Measurements from ENCODE around the gene TAT. TPM values are rescaled to one million over a fixed set of nuclear protein-coding genes. Genes with fewer than 3 reads are reported as not detected.
A peak's percentile ranks its signal among the peaks of the same experiment; 100 is the strongest.

Gene TAT
- total RNA-seq, 4 donors from 2014 or later = 2.4 to 5.8 (median 3.1) TPM; not detected in 1

GRCh38 chr16:71552698-71553503 is 24.0 kb downstream of the TAT start:
- no peak for DNase-seq
- TF ChIP-seq POLR2A (IDR thresholded peaks at IDR 0.05) = no peak
- peak in 2 of 6 experiments; percentile 18 to 29 for TF ChIP-seq CTCF (IDR thresholded peaks at IDR 0.05)

GRCh38 chr16:71547168-71547567 is 29.7 kb downstream of the TAT start:
- no peaks in the 10 kb centered on the region for H3K27me3 ChIP-seq
- no peak overlapping the region for H3K27ac ChIP-seq
- H3K4me1 ChIP-seq = no peaks in the 10 kb centered on the region
- DNase-seq = no peak
- H3K9me3 ChIP-seq = no peaks in the 10 kb centered on the region
- no peaks in the 10 kb centered on the region for H3K36me3 ChIP-seq
- no peak overlapping the region for H3K4me3 ChIP-seq
- TF ChIP-seq POLR2A (IDR thresholded peaks at IDR 0.05) (no peak), CTCF (IDR thresholded peaks at IDR 0.05) (no peak)

More at GRCh38 chr16:71552698-71553503, 24.0 kb downstream of the TAT start:
- H3K36me3 ChIP-seq = no peaks in the 10 kb centered on the region
- H3K27ac ChIP-seq = no peak overlapping the region
- H3K9me3 ChIP-seq = no peaks in the 10 kb centered on the region
- no peaks in the 10 kb centered on the region for H3K27me3 ChIP-seq
- no peaks in the 10 kb centered on the region for H3K4me1 ChIP-seq
- no peak overlapping the region for H3K4me3 ChIP-seq

GRCh38 chr16:71542377-71542776 is 34.5 kb downstream of the TAT start:
- no peak overlapping the region for H3K27ac ChIP-seq
- no peaks in the 10 kb centered on the region for H3K36me3 ChIP-seq
- H3K27me3 ChIP-seq = no peaks in the 10 kb centered on the region
- H3K9me3 ChIP-seq = no peaks in the 10 kb centered on the region
- peak; percentile 55 to 82 (median 61) for DNase-seq
- no peak overlapping the region for H3K4me3 ChIP-seq
- TF ChIP-seq POLR2A (IDR thresholded peaks at IDR 0.05) (no peak), CTCF (IDR thresholded peaks at IDR 0.05) (peak in 4 of 6 experiments; percentile 28 to 44 (median 41))
- H3K4me1 ChIP-seq = no peaks in the 10 kb centered on the region

- Histone ChIP-seq H3K27ac (no peak overlapping the region), H3K4me1 (no peaks in the 10 kb centered on the region), H3K9me3 (no peaks in the 10 kb centered on the region), H3K4me3 (no peak overlapping the region), H3K27me3 (no peaks in the 10 kb centered on the region), H3K36me3 (no peaks in the 10 kb centered on the region)
- TF ChIP-seq CTCF (IDR thresholded peaks at IDR 0.05) (peak in 4 of 6 experiments; percentile 48 to 63 (median 54)), POLR2A (IDR thresholded peaks at IDR 0.05) (no peak)
- DNase-seq = peak in 2 of 3 donors; percentile 56 to 78
Measured at GRCh38 chr16:71537643-71538042, 39.2 kb downstream of the TAT start.

- no peaks in the 10 kb centered on the region for H3K9me3 ChIP-seq
- DNase-seq = no peak
- H3K4me3 ChIP-seq = no peak overlapping the region
- no peaks in the 10 kb centered on the region for H3K27me3 ChIP-seq
- no peaks in the 10 kb centered on the region for H3K4me1 ChIP-seq
- H3K27ac ChIP-seq = no peak overlapping the region
- no peaks in the 10 kb centered on the region for H3K36me3 ChIP-seq
- TF ChIP-seq CTCF (IDR thresholded peaks at IDR 0.05) (no peak), POLR2A (IDR thresholded peaks at IDR 0.05) (no peak)
Measured at GRCh38 chr16:71536752-71537499, 40.0 kb downstream of the TAT start.
